H1 (cell line): Measurements from ENCODE around the gene ZKSCAN8. TPM values are rescaled to one million over a fixed set of nuclear protein-coding genes. Genes with fewer than 3 reads are reported as not detected.

Experiments used
- BRCA1 ChIP-seq: IDR thresholded peaks from 2 replicates; pipeline ENCODE4 v1.6.1; 2012; ENCODE audit warnings: low read depth, low read length, improper control_type of control experiment
- CHD2 ChIP-seq: IDR thresholded peaks from 2 replicates; pipeline ENCODE4 v1.6.1; 2012; ENCODE audit warnings: low read length, improper control_type of control experiment
- CREB1 ChIP-seq: IDR thresholded peaks from 2 replicates; pipeline ENCODE4 v1.6.1; 2012; ENCODE audit warnings: inconsistent platforms
- EZH2 ChIP-seq: fragments of 200-600 bp; sonication (generic); IDR thresholded peaks from 2 replicates; pipeline ENCODE4 v1.7.1; 2012; ENCODE audit warnings: low read depth, mild to moderate bottlenecking, moderate library complexity, low read length, inconsistent platforms; ENCODE audit not compliant: severe bottlenecking
- GABPA ChIP-seq: IDR thresholded peaks from 2 replicates; pipeline ENCODE4 v1.6.1; 2011; ENCODE audit warnings: mild to moderate bottlenecking, low read length, moderate library complexity, borderline replicate concordance; ENCODE audit not compliant: insufficient read depth
- HDAC2 ChIP-seq, 2 experiments: fragments of 300-600 bp in 1 of 2; sonication (generic) in 1 of 2; IDR thresholded peaks; 2 replicates each; pipeline ENCODE4 v1.6.1; 2011 to 2012; ENCODE audit warnings: low read depth in 2 of 2, low read length in 2 of 2, mild to moderate bottlenecking in 2 of 2, moderate library complexity in 2 of 2, borderline replicate concordance in 1 of 2, inconsistent platforms in 1 of 2
- HDAC6 ChIP-seq: IDR thresholded peaks from one replicate; pipeline ENCODE4 v1.7.1; 2012; ENCODE audit warnings: low read depth, mild to moderate bottlenecking, inconsistent platforms, low read length, moderate library complexity
- JUND ChIP-seq: IDR thresholded peaks from 2 replicates; pipeline ENCODE4 v1.6.1; 2011; ENCODE audit warnings: mild to moderate bottlenecking, improper control_type of control experiment, low read length
- KDM4A ChIP-seq: IDR thresholded peaks from one replicate; pipeline ENCODE4 v1.7.1; 2012; ENCODE audit warnings: low read depth, mild to moderate bottlenecking, moderate library complexity, low read length, inconsistent platforms; ENCODE audit not compliant: severe bottlenecking
- POLR2A ChIP-seq, 2 experiments: IDR thresholded peaks; 1 replicate in 1 of 2; 2 replicates in 1 of 2; pipeline ENCODE4 v1.6.1; 2011; ENCODE audit warnings: low read depth in 2 of 2, low read length in 2 of 2, mild to moderate bottlenecking in 2 of 2; ENCODE audit errors: control extremely low read depth in 1 of 2
- SIN3A ChIP-seq, 2 experiments: IDR thresholded peaks in 1 of 2; conservative IDR thresholded peaks in 1 of 2; 2 replicates each; pipeline ENCODE4 v1.6.1; 2011 to 2012; ENCODE audit warnings: low read length in 2 of 2, improper control_type of control experiment in 1 of 2, low read depth in 1 of 2, mild to moderate bottlenecking in 1 of 2
- SIX5 ChIP-seq: IDR thresholded peaks from 2 replicates; pipeline ENCODE4 v1.6.1; 2011; ENCODE audit warnings: mild to moderate bottlenecking, low read depth, low read length
- SP1 ChIP-seq: IDR thresholded peaks from 2 replicates; pipeline ENCODE4 v1.6.1; 2011; ENCODE audit warnings: low read depth, low read length
- SRF ChIP-seq: IDR thresholded peaks from 2 replicates; pipeline ENCODE4 v1.6.1; 2011; ENCODE audit warnings: mild to moderate bottlenecking, low read depth, low read length, moderate library complexity
- SUZ12 ChIP-seq: fragments of 200-600 bp; sonication (generic); IDR thresholded peaks from 2 replicates; pipeline ENCODE4 v1.6.1; 2012; ENCODE audit warnings: mild to moderate bottlenecking, inconsistent platforms, low read length, moderate library complexity, mixed read lengths
- TBP ChIP-seq: IDR thresholded peaks from 2 replicates; pipeline ENCODE4 v1.6.1; 2011; ENCODE audit warnings: low read depth, low read length, improper control_type of control experiment
- TCF12 ChIP-seq: IDR thresholded peaks from 2 replicates; pipeline ENCODE4 v1.6.1; 2011; ENCODE audit warnings: low read depth, mild to moderate bottlenecking, low read length
- ZNF274 ChIP-seq: IDR thresholded peaks from 2 replicates; pipeline ENCODE4 v1.7.0; 2012; ENCODE audit warnings: low read length, borderline replicate concordance; ENCODE audit errors: extremely low read depth
- polyA plus RNA-seq, 7 experiments: library from polyadenylated mRNA; depleted of rRNA in 3 of 7; stranded (reverse) in 5 of 7; unstranded in 2 of 7; fragments of >200 nt in 5 of 7; fragments of 200-250 nt in 2 of 7; gene quantifications; 1 replicate in 5 of 7; 2 replicates in 1 of 7; 4 replicates in 1 of 7; pipeline versions ENCODE4 v1.2.1 to v1.2.3, GENCODE V29; 2011 to 2013; ENCODE audit warnings: missing spikeins in 2 of 7, mixed read lengths in 2 of 7
- total RNA-seq: library from RNA; stranded (reverse); fragmentation: NEBNext Ultra II Directional; extraction: Animal tissue kit (Norgen Biotek cat#: 25700); gene quantifications from 2 replicates; pipeline ENCODE4 v1.2.1, GENCODE V29; 2021
- TF ChIP-seq, protein P1 (sequence below): IDR thresholded peaks from 2 replicates; pipeline ENCODE4 v1.6.1; 2011; ENCODE audit warnings: low read length, improper control_type of control experiment
- TF ChIP-seq, protein P2 (sequence below): IDR thresholded peaks from 2 replicates; pipeline ENCODE4 v1.6.1; 2012; ENCODE audit warnings: inconsistent platforms
- TF ChIP-seq, protein P3 (sequence below), 3 experiments: IDR thresholded peaks; 1 replicate in 2 of 3; 2 replicates in 1 of 3; pipeline versions ENCODE4 v1.5.1 to v1.6.1; 2011; ENCODE audit warnings: low read length in 3 of 3, mild to moderate bottlenecking in 3 of 3, inconsistent platforms in 2 of 3, low read depth in 1 of 3, moderate library complexity in 1 of 3; ENCODE audit not compliant: insufficient read depth in 1 of 3; ENCODE audit errors: control extremely low read depth in 1 of 3

Gene ZKSCAN8
- total and polyA plus RNA-seq, 2 of the 8 experiments (the other 6 are each of a cell fraction or from before 2014, with no cell fraction given) = 10.7 to 24.1 TPM

DNA sequence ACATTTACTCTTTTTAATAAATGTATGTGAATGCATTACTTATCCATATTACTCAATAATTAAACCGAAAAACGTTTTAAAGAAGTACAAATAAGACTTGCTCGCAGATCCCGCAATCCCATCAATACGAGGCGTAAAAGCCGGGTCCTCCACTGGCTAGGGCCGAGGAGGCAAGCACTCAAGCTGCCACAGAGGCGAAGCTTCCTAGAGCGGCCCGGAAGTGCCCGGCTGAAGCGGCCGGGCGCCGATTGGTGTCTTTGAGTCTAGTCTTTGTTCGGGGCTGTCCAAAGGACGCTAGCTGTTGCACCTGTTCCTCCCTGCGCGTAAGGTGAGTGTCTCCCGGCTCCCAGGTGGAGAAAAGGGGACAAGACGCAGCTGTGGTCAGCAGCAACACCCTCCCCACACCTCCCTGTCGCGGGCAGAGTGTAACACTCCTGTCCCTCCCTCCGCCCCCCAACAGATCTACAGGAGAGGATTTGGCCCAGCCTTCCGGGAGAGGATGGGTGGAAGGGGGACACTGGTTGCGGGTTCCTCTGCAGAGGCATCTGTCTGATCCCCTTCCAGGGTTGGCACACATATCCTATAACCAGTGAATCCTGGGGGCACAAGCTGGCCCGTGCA lies 17.2 kb upstream of the ZKSCAN8 start, which contains the start of gene ZSCAN16 (continued):
- TF ChIP-seq, protein P1, sequence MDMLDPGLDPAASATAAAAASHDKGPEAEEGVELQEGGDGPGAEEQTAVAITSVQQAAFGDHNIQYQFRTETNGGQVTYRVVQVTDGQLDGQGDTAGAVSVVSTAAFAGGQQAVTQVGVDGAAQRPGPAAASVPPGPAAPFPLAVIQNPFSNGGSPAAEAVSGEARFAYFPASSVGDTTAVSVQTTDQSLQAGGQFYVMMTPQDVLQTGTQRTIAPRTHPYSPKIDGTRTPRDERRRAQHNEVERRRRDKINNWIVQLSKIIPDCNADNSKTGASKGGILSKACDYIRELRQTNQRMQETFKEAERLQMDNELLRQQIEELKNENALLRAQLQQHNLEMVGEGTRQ = no peak
- TF ChIP-seq POLR2A (IDR thresholded peaks at IDR 0.05; ENCODE audit: control extremely low read depth in 1 of 2, low read depth in 2 of 2, low read length in 2 of 2) = peak; percentile 55 to 80
- no peak for TF ChIP-seq JUND
- peak in 1 of 2 experiments; percentile 67; a peak in 1 of 4 replicates for TF ChIP-seq HDAC2 (IDR thresholded peaks at IDR 0.05; ENCODE audit: borderline replicate concordance in 1 of 2, low read depth in 2 of 2, low read length in 2 of 2)
- TF ChIP-seq TCF12 = 0 out of 2 replicates have a peak, but pooled peaks have one; percentile 9
- TF ChIP-seq KDM4A = peak; percentile 57
- no peak for TF ChIP-seq SP1
- no peak for TF ChIP-seq CHD2
- peak; percentile 78 to 89; a peak in 2 of 4 replicates for TF ChIP-seq SIN3A (conservative IDR thresholded peaks at IDR 0.05 in 1 of 2, IDR thresholded peaks at IDR 0.05 in 1 of 2; ENCODE audit: low read depth in 1 of 2, low read length in 2 of 2)
- no peak for TF ChIP-seq CREB1
- TF ChIP-seq SIX5 = no peak
- no peak for TF ChIP-seq EZH2
- peak; percentile 81 for TF ChIP-seq TBP
- peak; percentile 87; the same call in 1 of the 2 replicates for TF ChIP-seq GABPA
- TF ChIP-seq HDAC6 = no peak
- TF ChIP-seq, protein P2, sequence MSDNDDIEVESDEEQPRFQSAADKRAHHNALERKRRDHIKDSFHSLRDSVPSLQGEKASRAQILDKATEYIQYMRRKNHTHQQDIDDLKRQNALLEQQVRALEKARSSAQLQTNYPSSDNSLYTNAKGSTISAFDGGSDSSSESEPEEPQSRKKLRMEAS = no peak
- TF ChIP-seq, protein P3, sequence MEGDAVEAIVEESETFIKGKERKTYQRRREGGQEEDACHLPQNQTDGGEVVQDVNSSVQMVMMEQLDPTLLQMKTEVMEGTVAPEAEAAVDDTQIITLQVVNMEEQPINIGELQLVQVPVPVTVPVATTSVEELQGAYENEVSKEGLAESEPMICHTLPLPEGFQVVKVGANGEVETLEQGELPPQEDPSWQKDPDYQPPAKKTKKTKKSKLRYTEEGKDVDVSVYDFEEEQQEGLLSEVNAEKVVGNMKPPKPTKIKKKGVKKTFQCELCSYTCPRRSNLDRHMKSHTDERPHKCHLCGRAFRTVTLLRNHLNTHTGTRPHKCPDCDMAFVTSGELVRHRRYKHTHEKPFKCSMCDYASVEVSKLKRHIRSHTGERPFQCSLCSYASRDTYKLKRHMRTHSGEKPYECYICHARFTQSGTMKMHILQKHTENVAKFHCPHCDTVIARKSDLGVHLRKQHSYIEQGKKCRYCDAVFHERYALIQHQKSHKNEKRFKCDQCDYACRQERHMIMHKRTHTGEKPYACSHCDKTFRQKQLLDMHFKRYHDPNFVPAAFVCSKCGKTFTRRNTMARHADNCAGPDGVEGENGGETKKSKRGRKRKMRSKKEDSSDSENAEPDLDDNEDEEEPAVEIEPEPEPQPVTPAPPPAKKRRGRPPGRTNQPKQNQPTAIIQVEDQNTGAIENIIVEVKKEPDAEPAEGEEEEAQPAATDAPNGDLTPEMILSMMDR (IDR thresholded peaks at IDR 0.05; ENCODE audit: control extremely low read depth in 1 of 3, insufficient read depth in 1 of 3, low read depth in 1 of 3, low read length in 3 of 3) = no peak
- no peak for TF ChIP-seq SRF
- TF ChIP-seq ZNF274 = no peak
- TF ChIP-seq BRCA1 = no peak
- TF ChIP-seq SUZ12 = no peak
